ENCODE data around the gene STARD3.

- no peak for TF ChIP-seq POLR2A (IDR thresholded peaks at IDR 0.05; ENCODE audit: low read depth, low read length)
- TF ChIP-seq POLR2AphosphoS5 (IDR thresholded peaks at IDR 0.05; ENCODE audit: low read depth, low read length), result no peak
These were observed 36.6 kb downstream of the STARD3 start for GRCh38 chr17:39673335-39674081.

Data from GM12892 (cell line).